Neuronal stem cell (in vitro differentiated cells): ENCODE data around the gene CLNK.

Source experiments
- DNase-seq: peaks from one replicate; pipeline ENCODE4 v3.0.0-alpha.2; 2013; ENCODE audit warnings: low spot score
- H2AFZ ChIP-seq: one replicate; pipeline ENCODE4 v1.6.1; 2013; ENCODE audit warnings: mild to moderate bottlenecking, low read length, inconsistent platforms
- H2AK5ac ChIP-seq: 2 replicates; pipeline ENCODE4 v1.6.1; 2013; ENCODE audit warnings: low read depth, mild to moderate bottlenecking, inconsistent platforms, low read length, moderate library complexity, mixed read lengths
- H2BK120ac ChIP-seq: 2 replicates; pipeline ENCODE4 v1.6.1; 2013; ENCODE audit warnings: low read depth, mild to moderate bottlenecking, inconsistent platforms, low read length, moderate library complexity, mixed read lengths
- H2BK12ac ChIP-seq: one replicate; pipeline ENCODE4 v1.6.1; 2013; ENCODE audit warnings: low read length, inconsistent platforms
- H2BK15ac ChIP-seq: 2 replicates; pipeline ENCODE4 v1.6.1; 2013; ENCODE audit warnings: mild to moderate bottlenecking, low read length, inconsistent platforms, mixed read lengths
- H2BK5ac ChIP-seq: one replicate; pipeline ENCODE4 v1.6.1; 2013; ENCODE audit warnings: inconsistent platforms, mild to moderate bottlenecking, low read length, moderate library complexity
- H3K14ac ChIP-seq: one replicate; pipeline ENCODE4 v1.6.1; 2013; ENCODE audit warnings: low read length, inconsistent platforms
- H3K18ac ChIP-seq: 2 replicates; pipeline ENCODE4 v1.6.1; 2013; ENCODE audit warnings: low read length, inconsistent platforms
- H3K23ac ChIP-seq: 2 replicates; pipeline ENCODE4 v1.6.1; 2013; ENCODE audit warnings: low read depth, mild to moderate bottlenecking, mixed read lengths, low read length, inconsistent platforms; ENCODE audit not compliant: poor library complexity
- H3K27ac ChIP-seq: replicated peaks from 3 replicates; pipeline ENCODE4 v1.5.1; 2013; ENCODE audit warnings: low read length, inconsistent platforms
- H3K27me3 ChIP-seq, 3 experiments: 2 replicates each; pipeline ENCODE4 v1.6.1; 2013; ENCODE audit warnings: low read length in 3 of 3, mild to moderate bottlenecking in 2 of 3, inconsistent platforms in 1 of 3, low read depth in 1 of 3, mixed read lengths in 1 of 3, moderate library complexity in 1 of 3; ENCODE audit not compliant: control insufficient read depth in 3 of 3, insufficient read depth in 3 of 3
- H3K36me3 ChIP-seq, 2 donors: replicated peaks in 1 of 2; 2 replicates each; pipeline ENCODE4 v1.6.1; 2013; ENCODE audit warnings: low read length in 2 of 2; ENCODE audit not compliant: control insufficient read depth in 2 of 2, insufficient read depth in 2 of 2
- H3K4ac ChIP-seq: 2 replicates; pipeline ENCODE4 v1.6.1; 2013; ENCODE audit warnings: inconsistent platforms, mild to moderate bottlenecking, low read length, moderate library complexity
- H3K4me1 ChIP-seq, 2 donors: 1 replicate in 1 of 2; 2 replicates in 1 of 2; pipeline ENCODE4 v1.6.1; 2013; ENCODE audit warnings: low read length in 2 of 2, low read depth in 1 of 2; ENCODE audit not compliant: control insufficient read depth in 2 of 2, insufficient read depth in 1 of 2
- H3K4me2 ChIP-seq: one replicate; pipeline ENCODE4 v1.6.1; 2013; ENCODE audit warnings: mild to moderate bottlenecking, low read length, inconsistent platforms; ENCODE audit not compliant: insufficient read depth, poor library complexity, severe bottlenecking
- H3K4me3 ChIP-seq, 2 donors: 2 replicates each; pipeline ENCODE4 v1.5.1; 2013; ENCODE audit warnings: low read length in 2 of 2, mild to moderate bottlenecking in 2 of 2, inconsistent platforms in 1 of 2, moderate library complexity in 1 of 2
- H3K79me1 ChIP-seq: one replicate; pipeline ENCODE4 v1.6.1; 2013; ENCODE audit warnings: low read depth, mild to moderate bottlenecking, inconsistent platforms, low read length, moderate library complexity
- H3K9ac ChIP-seq: one replicate; pipeline ENCODE4 v1.6.1; 2013; ENCODE audit warnings: mild to moderate bottlenecking, low read depth, low read length, inconsistent platforms; ENCODE audit not compliant: poor library complexity
- H3K9me3 ChIP-seq, 2 donors: replicated peaks in 1 of 2; 2 replicates each; pipeline versions ENCODE3 to v1.6.1; 2013; ENCODE audit warnings: low read length in 2 of 2, mild to moderate bottlenecking in 2 of 2, inconsistent platforms in 1 of 2, low read depth in 1 of 2, mixed read lengths in 1 of 2, moderate library complexity in 1 of 2; ENCODE audit not compliant: control insufficient read depth in 2 of 2, insufficient read depth in 1 of 2
- H4K8ac ChIP-seq: one replicate; pipeline ENCODE4 v1.6.1; 2013; ENCODE audit warnings: low read depth, mild to moderate bottlenecking, inconsistent platforms, low read length, moderate library complexity
- H4K91ac ChIP-seq: one replicate; pipeline ENCODE4 v1.6.1; 2013; ENCODE audit warnings: low read length, low read depth, mild to moderate bottlenecking, inconsistent platforms; ENCODE audit not compliant: poor library complexity
- WGBS, 2 donors: extraction: QIAGEN DNeasy Blood & Tissue Kit; methylation state at CpG; one replicate each; pipeline ENCODE4 v1.1.7; 2013; ENCODE audit warnings: missing lambda C conversion rate in 2 of 2, mixed read lengths in 1 of 2; ENCODE audit not compliant: insufficient read length in 2 of 2, insufficient replicate concordance in 1 of 2; ENCODE audit errors: extremely low coverage in 2 of 2; 5-methylcytosine and 5-hydroxymethylcytosine counted together

Gene CLNK

GRCh38 chr4:10491401-10491800, 193.2 kb downstream of the CLNK start:
- Histone ChIP-seq H3K79me1 (no peaks in the 10 kb centered on the region), H3K4ac (no peak overlapping the region), H2BK15ac (no peak overlapping the region), H3K36me3 (no peaks in the 10 kb centered on the region), H2BK5ac (no peak overlapping the region), H3K4me3 (no peak overlapping the region), H3K14ac (no peak overlapping the region), H2BK12ac (no peak overlapping the region), H3K9ac (no peak overlapping the region), H3K27me3 (peaks cover 0 to 4% (median 0%) of the 10 kb centered on the region in 3 experiments), H4K8ac (no peak overlapping the region), H3K23ac (no peak overlapping the region), H4K91ac (no peak overlapping the region), H3K4me1 (peaks cover 0 to 8% of the 10 kb centered on the region in 2 donors), H2AK5ac (no peak overlapping the region), H2AFZ (no peak overlapping the region), H3K9me3 (no peaks in the 10 kb centered on the region), H3K4me2 (no peak overlapping the region), H2BK120ac (no peak overlapping the region), H3K18ac (no peak overlapping the region), H3K27ac (no peak overlapping the region)
- no CpG with 5 or more reads among the region's 3 CpGs for WGBS, 2 donors
- no peak for DNase-seq

GRCh38 chr4:10490996-10491395, 193.6 kb downstream of the CLNK start:
- H2BK120ac ChIP-seq: no peak overlapping the region
- H3K27ac ChIP-seq: no peak overlapping the region
- H3K9me3 ChIP-seq: no peaks in the 10 kb centered on the region
- no peak overlapping the region for H2BK12ac ChIP-seq
- no peak overlapping the region for H3K4me3 ChIP-seq
- no peak overlapping the region for H2AK5ac ChIP-seq
- no peaks in the 10 kb centered on the region for H3K36me3 ChIP-seq
- no peak overlapping the region for H3K14ac ChIP-seq
- H2AFZ ChIP-seq: no peak overlapping the region
- no CpG with 5 or more reads among the region's 5 CpGs for WGBS, 2 donors
- H3K18ac ChIP-seq: no peak overlapping the region
- no peak overlapping the region for H3K4me2 ChIP-seq
- H4K8ac ChIP-seq: no peak overlapping the region
- H3K23ac ChIP-seq: no peak overlapping the region
- H3K4ac ChIP-seq: no peak overlapping the region
- no peak for DNase-seq
- H4K91ac ChIP-seq: no peak overlapping the region
- H2BK5ac ChIP-seq: no peak overlapping the region
- H3K27me3 ChIP-seq: peaks cover 0 to 4% (median 0%) of the 10 kb centered on the region in 3 experiments
- no peak overlapping the region for H3K9ac ChIP-seq
- H3K79me1 ChIP-seq: no peaks in the 10 kb centered on the region
- H2BK15ac ChIP-seq: no peak overlapping the region
- H3K4me1 ChIP-seq: peaks cover 0 to 8% of the 10 kb centered on the region in 2 donors

- no peaks in the 10 kb centered on the region for H3K4me1 ChIP-seq
- DNase-seq: no peak
- H4K8ac ChIP-seq: no peak overlapping the region
- H3K4ac ChIP-seq: no peak overlapping the region
- H3K9ac ChIP-seq: no peak overlapping the region
- H3K79me1 ChIP-seq: no peaks in the 10 kb centered on the region
- no peak overlapping the region for H3K14ac ChIP-seq
- no peak overlapping the region for H2AFZ ChIP-seq
- H4K91ac ChIP-seq: no peak overlapping the region
- H3K23ac ChIP-seq: no peak overlapping the region
- H3K36me3 ChIP-seq: no peaks in the 10 kb centered on the region
- H2BK12ac ChIP-seq: no peak overlapping the region
- no peak overlapping the region for H3K4me3 ChIP-seq
- no peaks in the 10 kb centered on the region for H3K27me3 ChIP-seq
- no CpG with 5 or more reads among the region's 5 CpGs for WGBS, 2 donors
- H3K4me2 ChIP-seq: no peak overlapping the region
- H3K9me3 ChIP-seq: no peaks in the 10 kb centered on the region
- no peak overlapping the region for H2BK120ac ChIP-seq
- no peak overlapping the region for H2AK5ac ChIP-seq
- no peak overlapping the region for H3K27ac ChIP-seq
- no peak overlapping the region for H3K18ac ChIP-seq
- H2BK5ac ChIP-seq: no peak overlapping the region
- no peak overlapping the region for H2BK15ac ChIP-seq
These were observed 201.7 kb downstream of the CLNK start for GRCh38 chr4:10482913-10483312.

GRCh38 chr4:10480616-10481015, 204.0 kb downstream of the CLNK start:
- Histone ChIP-seq H3K18ac (no peak overlapping the region), H3K4me1 (no peaks in the 10 kb centered on the region), H2BK120ac (no peak overlapping the region), H3K14ac (no peak overlapping the region), H4K8ac (no peak overlapping the region), H2BK12ac (no peak overlapping the region), H2BK15ac (no peak overlapping the region), H3K4ac (no peak overlapping the region), H3K36me3 (no peaks in the 10 kb centered on the region), H3K9ac (no peak overlapping the region), H3K4me3 (no peak overlapping the region), H3K79me1 (no peaks in the 10 kb centered on the region), H2AK5ac (no peak overlapping the region), H3K27me3 (no peaks in the 10 kb centered on the region), H2BK5ac (no peak overlapping the region), H3K4me2 (no peak overlapping the region), H3K27ac (no peak overlapping the region), H3K23ac (no peak overlapping the region), H3K9me3 (no peaks in the 10 kb centered on the region), H2AFZ (no peak overlapping the region), H4K91ac (no peak overlapping the region)
- no CpG with 5 or more reads among the region's 5 CpGs for WGBS, 2 donors
- no peak for DNase-seq
